GM23338 (cell line): ENCODE measurements around the gene CFDP1. TPM values are rescaled to one million over a fixed set of nuclear protein-coding genes. Genes with fewer than 3 reads are reported as not detected.

Source experiments
- ATAC-seq: fragments of 200-7000 bp; cut with Tn5 transposase; 3 replicates; pipeline ENCODE4 v1.9.1; 2020
- DNase-seq: peaks from one replicate; pipeline ENCODE4 v3.0.0-alpha.2; 2015; ENCODE audit warnings: low spot score
- H2AFZ ChIP-seq: fragments of 200-600 bp; sonication (generic); 2 replicates; pipeline ENCODE4 v1.8.0; 2016; ENCODE audit warnings: antibody characterized with exemption, mild to moderate bottlenecking, moderate library complexity
- H3F3A ChIP-seq: fragments of 200-600 bp; sonication (generic); replicated peaks from 2 replicates; pipeline ENCODE4 v1.8.0; 2017; ENCODE audit warnings: antibody characterized with exemption, mixed run types, low read depth
- H3K27ac ChIP-seq: fragments of 200-600 bp; sonication (generic); 2 replicates; pipeline ENCODE4 v1.6.1; 2016; ENCODE audit warnings: low read depth
- H3K27me3 ChIP-seq: fragments of 200-600 bp; sonication (generic); 2 replicates; pipeline ENCODE4 v1.8.0; 2016; ENCODE audit warnings: mild to moderate bottlenecking, mixed run types, moderate library complexity; ENCODE audit not compliant: insufficient read depth
- H3K36me3 ChIP-seq: fragments of 200-600 bp; sonication (generic); 2 replicates; pipeline ENCODE4 v1.8.0; 2016; ENCODE audit warnings: mild to moderate bottlenecking; ENCODE audit not compliant: insufficient read depth
- H3K4me1 ChIP-seq: fragments of 200-600 bp; sonication (generic); 2 replicates; pipeline ENCODE4 v1.8.0; 2016; ENCODE audit warnings: mild to moderate bottlenecking, moderate library complexity; ENCODE audit not compliant: insufficient read depth
- H3K4me2 ChIP-seq: fragments of 200-600 bp; sonication (generic); 2 replicates; pipeline ENCODE4 v1.7.1; 2017; ENCODE audit warnings: mixed run types
- H3K4me3 ChIP-seq: fragments of 200-600 bp; sonication (generic); 2 replicates; pipeline ENCODE4 v1.6.1; 2016; ENCODE audit warnings: mixed run types
- H3K79me2 ChIP-seq: fragments of 200-600 bp; sonication (generic); replicated peaks from 2 replicates; pipeline ENCODE4 v1.8.0; 2017; ENCODE audit warnings: mild to moderate bottlenecking; ENCODE audit not compliant: insufficient read depth
- H3K9me2 ChIP-seq: fragments of 200-600 bp; sonication (generic); 2 replicates; pipeline ENCODE4 v1.8.0; 2017; ENCODE audit not compliant: insufficient read depth
- H4K20me1 ChIP-seq: fragments of 200-600 bp; sonication (generic); replicated peaks from 2 replicates; pipeline ENCODE4 v1.8.0; 2017; ENCODE audit warnings: mild to moderate bottlenecking; ENCODE audit not compliant: insufficient read depth
- H3K27ac Mint-ChIP-seq: 2 replicates; pipeline ENCODE4 v1.8.0; 2020; ENCODE audit warnings: inconsistent platforms, mild to moderate bottlenecking, moderate library complexity, mixed read lengths
- H3K27me3 Mint-ChIP-seq: 3 replicates; pipeline ENCODE4 v1.8.0; 2022; ENCODE audit warnings: low read depth, mild to moderate bottlenecking, moderate library complexity, mixed read lengths, inconsistent platforms; ENCODE audit not compliant: insufficient read depth, poor library complexity
- H3K36me3 Mint-ChIP-seq: 3 replicates; pipeline ENCODE4 v1.8.0; 2021; ENCODE audit warnings: low read depth, mild to moderate bottlenecking, inconsistent platforms, moderate library complexity, mixed read lengths
- H3K4me1 Mint-ChIP-seq: 3 replicates; pipeline ENCODE4 v1.8.0; 2020; ENCODE audit warnings: mild to moderate bottlenecking, inconsistent platforms, mixed read lengths
- H3K4me3 Mint-ChIP-seq: 3 replicates; pipeline ENCODE4 v1.8.0; 2021; ENCODE audit warnings: moderate library complexity, mild to moderate bottlenecking, inconsistent platforms, mixed read lengths
- H3K9me3 Mint-ChIP-seq: 3 replicates; pipeline ENCODE4 v1.8.0; 2020; ENCODE audit warnings: moderate library complexity, mild to moderate bottlenecking, inconsistent platforms, mixed read lengths
- CREB1 ChIP-seq: fragments of 250-450 bp; sonication (Bioruptor Pico); IDR thresholded peaks from 2 replicates; pipeline ENCODE4 v1.5.0; 2020; ENCODE audit warnings: low read depth, mild to moderate bottlenecking, moderate library complexity
- EZH2 ChIP-seq: fragments of 200-600 bp; sonication (generic); IDR thresholded peaks from one replicate; pipeline ENCODE4 v1.8.0; 2017; ENCODE audit warnings: antibody characterized with exemption, mild to moderate bottlenecking, low read depth; ENCODE audit not compliant: unreplicated experiment
- EZH2phosphoT487 ChIP-seq: fragments of 200-600 bp; sonication (generic); IDR thresholded peaks from one replicate; pipeline ENCODE4 v1.8.1; 2018; ENCODE audit warnings: antibody characterized with exemption; ENCODE audit not compliant: unreplicated experiment
- JUNB ChIP-seq: IDR thresholded peaks from one replicate; pipeline ENCODE4 v1.6.1; 2016; ENCODE audit warnings: antibody characterized with exemption; ENCODE audit not compliant: unreplicated experiment
- NANOG ChIP-seq: IDR thresholded peaks from 2 replicates; pipeline ENCODE4 v1.6.1; 2016; ENCODE audit warnings: antibody characterized with exemption, borderline replicate concordance
- POLR2AphosphoS5 ChIP-seq: IDR thresholded peaks from 2 replicates; pipeline ENCODE4 v1.6.1; 2016; ENCODE audit warnings: antibody characterized with exemption, low read depth
- STAT1 ChIP-seq: IDR thresholded peaks from one replicate; pipeline ENCODE4 v1.6.1; 2016; ENCODE audit warnings: antibody characterized with exemption; ENCODE audit not compliant: unreplicated experiment
- ZNF114 ChIP-seq: fragments of 250-450 bp; sonication (Bioruptor Pico); IDR thresholded peaks from 2 replicates; pipeline ENCODE4 v1.5.0; 2020; ENCODE audit warnings: mild to moderate bottlenecking, moderate library complexity
- ZNF331 ChIP-seq: fragments of 250-450 bp; sonication (Bioruptor Pico); IDR thresholded peaks from 2 replicates; pipeline ENCODE4 v1.5.0; 2020; ENCODE audit warnings: low read depth, mild to moderate bottlenecking, moderate library complexity
- polyA plus RNA-seq: library from polyadenylated mRNA; unstranded; fragments of >200 nt; fragmentation: Nextera tagmentation; extraction: Ambion mirVana; gene quantifications from 2 replicates; pipeline ENCODE4 v1.2.1, GENCODE V29; 2016
- total RNA-seq: library from RNA; depleted of rRNA; stranded (reverse); fragments of >200 nt; shearing (Covaris generic); gene quantifications from 2 replicates; pipeline ENCODE4 v1.2.3, GENCODE V29; 2014
- TF ChIP-seq, protein P1 (sequence below): fragments of 250-450 bp; sonication (Bioruptor Pico); IDR thresholded peaks from 2 replicates; pipeline ENCODE4 v1.5.0; 2020; ENCODE audit warnings: mild to moderate bottlenecking, moderate library complexity
- TF ChIP-seq, protein P2 (sequence below), 2 experiments: fragments of 200-600 bp in 1 of 2; sonication (generic) in 1 of 2; conservative IDR thresholded peaks; 2 replicates each; pipeline versions ENCODE4 v1.5.1 to v1.6.1; 2016 to 2017; ENCODE audit warnings: antibody characterized with exemption in 2 of 2, low read depth in 2 of 2, mild to moderate bottlenecking in 2 of 2, moderate library complexity in 1 of 2
- TF ChIP-seq, protein P3 (sequence below): IDR thresholded peaks from one replicate; pipeline ENCODE4 v1.6.1; 2018; ENCODE audit warnings: antibody characterized with exemption; ENCODE audit not compliant: unreplicated experiment
- TF ChIP-seq, protein P4 (sequence below): IDR thresholded peaks from 2 replicates; pipeline ENCODE4 v1.6.1; 2016; ENCODE audit warnings: antibody characterized with exemption

Gene CFDP1
- total and polyA plus RNA-seq, 2 experiments from 2014 or later = 89.9 to 224 TPM

DNA sequence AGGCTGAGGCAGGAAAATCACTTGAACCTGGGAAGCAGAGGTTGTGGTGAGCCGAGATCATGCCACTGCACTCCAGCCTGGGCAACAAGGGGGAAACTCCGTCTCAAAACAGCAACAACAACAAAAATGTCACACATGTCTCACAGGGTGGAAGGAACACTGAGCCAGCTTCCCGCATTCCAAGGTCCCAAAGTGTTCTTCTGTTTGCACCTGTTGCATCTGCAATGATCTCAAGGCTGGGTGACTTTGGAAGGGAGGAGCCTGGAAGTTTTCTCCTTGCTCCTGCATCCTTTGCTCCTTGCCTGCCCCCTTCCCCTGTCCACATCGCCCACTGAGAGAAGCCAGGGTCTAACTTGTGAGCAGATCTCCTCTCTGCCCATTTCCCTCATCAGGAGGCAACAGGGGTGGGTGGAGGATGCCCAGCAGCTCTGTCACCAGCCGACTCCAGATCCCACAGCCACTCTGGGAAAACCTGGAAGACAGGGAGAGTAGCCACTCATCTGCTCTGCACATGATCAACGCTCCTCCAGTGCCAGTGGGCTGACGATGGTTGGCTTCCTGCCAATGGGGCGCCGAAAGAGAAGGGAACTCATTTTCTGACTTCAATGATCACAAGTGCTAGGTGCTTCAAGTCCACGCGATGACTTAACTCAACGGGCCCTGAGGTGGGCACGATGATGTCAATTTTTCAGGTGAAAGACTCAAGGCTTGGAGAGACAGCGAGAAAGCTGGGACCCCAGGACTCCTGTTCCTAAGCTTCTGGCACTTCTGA is 49.3 kb upstream of the CFDP1 start:
- no peak overlapping the region for H2AFZ ChIP-seq
- no peaks in the 10 kb centered on the region; the same call in 1 of the 2 replicates for H4K20me1 ChIP-seq
- H3K79me2 ChIP-seq = no peaks in the 10 kb centered on the region
- no peaks in the 10 kb centered on the region for H3K4me1 ChIP-seq
- Mint-ChIP-seq H3K4me1 (no peaks in the 10 kb centered on the region; the same call in 2 of the 3 replicates), H3K36me3 (peaks cover 26% of the 10 kb centered on the region), H3K4me3 (no peak overlapping the region), H3K9me3 (no peaks in the 10 kb centered on the region; the same call in 2 of the 3 replicates), H3K27ac (no peak overlapping the region), H3K27me3 (peaks cover 10% of the 10 kb centered on the region)
- no peaks in the 10 kb centered on the region for H3K36me3 ChIP-seq
- no peaks in the 10 kb centered on the region for H3F3A ChIP-seq
- H3K4me3 ChIP-seq = no peak overlapping the region
- H3K4me2 ChIP-seq = no peak overlapping the region
- H3K27me3 ChIP-seq = no peaks in the 10 kb centered on the region
- DNase-seq (no peak), ATAC-seq (no peak)
- H3K27ac ChIP-seq = no peak overlapping the region
- no peaks in the 10 kb centered on the region for H3K9me2 ChIP-seq
- no peak for TF ChIP-seq EZH2
- no peak for TF ChIP-seq EZH2phosphoT487
- TF ChIP-seq, protein P1, sequence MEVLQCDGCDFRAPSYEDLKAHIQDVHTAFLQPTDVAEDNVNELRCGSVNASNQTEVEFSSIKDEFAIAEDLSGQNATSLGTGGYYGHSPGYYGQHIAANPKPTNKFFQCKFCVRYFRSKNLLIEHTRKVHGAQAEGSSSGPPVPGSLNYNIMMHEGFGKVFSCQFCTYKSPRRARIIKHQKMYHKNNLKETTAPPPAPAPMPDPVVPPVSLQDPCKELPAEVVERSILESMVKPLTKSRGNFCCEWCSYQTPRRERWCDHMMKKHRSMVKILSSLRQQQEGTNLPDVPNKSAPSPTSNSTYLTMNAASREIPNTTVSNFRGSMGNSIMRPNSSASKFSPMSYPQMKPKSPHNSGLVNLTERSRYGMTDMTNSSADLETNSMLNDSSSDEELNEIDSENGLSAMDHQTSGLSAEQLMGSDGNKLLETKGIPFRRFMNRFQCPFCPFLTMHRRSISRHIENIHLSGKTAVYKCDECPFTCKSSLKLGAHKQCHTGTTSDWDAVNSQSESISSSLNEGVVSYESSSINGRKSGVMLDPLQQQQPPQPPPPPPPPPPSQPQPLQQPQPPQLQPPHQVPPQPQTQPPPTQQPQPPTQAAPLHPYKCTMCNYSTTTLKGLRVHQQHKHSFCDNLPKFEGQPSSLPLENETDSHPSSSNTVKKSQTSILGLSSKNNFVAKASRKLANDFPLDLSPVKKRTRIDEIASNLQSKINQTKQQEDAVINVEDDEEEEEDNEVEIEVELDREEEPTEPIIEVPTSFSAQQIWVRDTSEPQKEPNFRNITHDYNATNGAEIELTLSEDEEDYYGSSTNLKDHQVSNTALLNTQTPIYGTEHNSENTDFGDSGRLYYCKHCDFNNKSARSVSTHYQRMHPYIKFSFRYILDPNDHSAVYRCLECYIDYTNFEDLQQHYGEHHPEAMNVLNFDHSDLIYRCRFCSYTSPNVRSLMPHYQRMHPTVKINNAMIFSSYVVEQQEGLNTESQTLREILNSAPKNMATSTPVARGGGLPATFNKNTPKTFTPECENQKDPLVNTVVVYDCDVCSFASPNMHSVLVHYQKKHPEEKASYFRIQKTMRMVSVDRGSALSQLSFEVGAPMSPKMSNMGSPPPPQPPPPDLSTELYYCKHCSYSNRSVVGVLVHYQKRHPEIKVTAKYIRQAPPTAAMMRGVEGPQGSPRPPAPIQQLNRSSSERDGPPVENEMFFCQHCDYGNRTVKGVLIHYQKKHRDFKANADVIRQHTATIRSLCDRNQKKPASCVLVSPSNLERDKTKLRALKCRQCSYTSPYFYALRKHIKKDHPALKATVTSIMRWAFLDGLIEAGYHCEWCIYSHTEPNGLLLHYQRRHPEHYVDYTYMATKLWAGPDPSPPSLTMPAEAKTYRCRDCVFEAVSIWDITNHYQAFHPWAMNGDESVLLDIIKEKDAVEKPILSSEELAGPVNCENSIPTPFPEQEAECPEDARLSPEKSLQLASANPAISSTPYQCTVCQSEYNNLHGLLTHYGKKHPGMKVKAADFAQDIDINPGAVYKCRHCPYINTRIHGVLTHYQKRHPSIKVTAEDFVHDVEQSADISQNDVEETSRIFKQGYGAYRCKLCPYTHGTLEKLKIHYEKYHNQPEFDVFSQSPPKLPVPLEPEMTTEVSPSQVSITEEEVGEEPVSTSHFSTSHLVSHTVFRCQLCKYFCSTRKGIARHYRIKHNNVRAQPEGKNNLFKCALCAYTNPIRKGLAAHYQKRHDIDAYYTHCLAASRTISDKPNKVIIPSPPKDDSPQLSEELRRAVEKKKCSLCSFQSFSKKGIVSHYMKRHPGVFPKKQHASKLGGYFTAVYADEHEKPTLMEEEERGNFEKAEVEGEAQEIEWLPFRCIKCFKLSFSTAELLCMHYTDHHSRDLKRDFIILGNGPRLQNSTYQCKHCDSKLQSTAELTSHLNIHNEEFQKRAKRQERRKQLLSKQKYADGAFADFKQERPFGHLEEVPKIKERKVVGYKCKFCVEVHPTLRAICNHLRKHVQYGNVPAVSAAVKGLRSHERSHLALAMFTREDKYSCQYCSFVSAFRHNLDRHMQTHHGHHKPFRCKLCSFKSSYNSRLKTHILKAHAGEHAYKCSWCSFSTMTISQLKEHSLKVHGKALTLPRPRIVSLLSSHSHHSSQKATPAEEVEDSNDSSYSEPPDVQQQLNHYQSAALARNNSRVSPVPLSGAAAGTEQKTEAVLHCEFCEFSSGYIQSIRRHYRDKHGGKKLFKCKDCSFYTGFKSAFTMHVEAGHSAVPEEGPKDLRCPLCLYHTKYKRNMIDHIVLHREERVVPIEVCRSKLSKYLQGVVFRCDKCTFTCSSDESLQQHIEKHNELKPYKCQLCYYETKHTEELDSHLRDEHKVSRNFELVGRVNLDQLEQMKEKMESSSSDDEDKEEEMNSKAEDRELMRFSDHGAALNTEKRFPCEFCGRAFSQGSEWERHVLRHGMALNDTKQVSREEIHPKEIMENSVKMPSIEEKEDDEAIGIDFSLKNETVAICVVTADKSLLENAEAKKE = no peak
- no peak for TF ChIP-seq POLR2AphosphoS5
- TF ChIP-seq, protein P2, sequence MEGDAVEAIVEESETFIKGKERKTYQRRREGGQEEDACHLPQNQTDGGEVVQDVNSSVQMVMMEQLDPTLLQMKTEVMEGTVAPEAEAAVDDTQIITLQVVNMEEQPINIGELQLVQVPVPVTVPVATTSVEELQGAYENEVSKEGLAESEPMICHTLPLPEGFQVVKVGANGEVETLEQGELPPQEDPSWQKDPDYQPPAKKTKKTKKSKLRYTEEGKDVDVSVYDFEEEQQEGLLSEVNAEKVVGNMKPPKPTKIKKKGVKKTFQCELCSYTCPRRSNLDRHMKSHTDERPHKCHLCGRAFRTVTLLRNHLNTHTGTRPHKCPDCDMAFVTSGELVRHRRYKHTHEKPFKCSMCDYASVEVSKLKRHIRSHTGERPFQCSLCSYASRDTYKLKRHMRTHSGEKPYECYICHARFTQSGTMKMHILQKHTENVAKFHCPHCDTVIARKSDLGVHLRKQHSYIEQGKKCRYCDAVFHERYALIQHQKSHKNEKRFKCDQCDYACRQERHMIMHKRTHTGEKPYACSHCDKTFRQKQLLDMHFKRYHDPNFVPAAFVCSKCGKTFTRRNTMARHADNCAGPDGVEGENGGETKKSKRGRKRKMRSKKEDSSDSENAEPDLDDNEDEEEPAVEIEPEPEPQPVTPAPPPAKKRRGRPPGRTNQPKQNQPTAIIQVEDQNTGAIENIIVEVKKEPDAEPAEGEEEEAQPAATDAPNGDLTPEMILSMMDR (conservative IDR thresholded peaks at IDR 0.05; ENCODE audit: low read depth in 2 of 2) = no peak
- TF ChIP-seq STAT1 = no peak
- TF ChIP-seq CREB1 (CRISPR knock-in tag) = no peak
- no peak for TF ChIP-seq JUNB
- no peak for TF ChIP-seq ZNF114 (CRISPR knock-in tag)
- TF ChIP-seq ZNF331 (CRISPR knock-in tag) = no peak
- TF ChIP-seq NANOG = no peak
- TF ChIP-seq, protein P3, sequence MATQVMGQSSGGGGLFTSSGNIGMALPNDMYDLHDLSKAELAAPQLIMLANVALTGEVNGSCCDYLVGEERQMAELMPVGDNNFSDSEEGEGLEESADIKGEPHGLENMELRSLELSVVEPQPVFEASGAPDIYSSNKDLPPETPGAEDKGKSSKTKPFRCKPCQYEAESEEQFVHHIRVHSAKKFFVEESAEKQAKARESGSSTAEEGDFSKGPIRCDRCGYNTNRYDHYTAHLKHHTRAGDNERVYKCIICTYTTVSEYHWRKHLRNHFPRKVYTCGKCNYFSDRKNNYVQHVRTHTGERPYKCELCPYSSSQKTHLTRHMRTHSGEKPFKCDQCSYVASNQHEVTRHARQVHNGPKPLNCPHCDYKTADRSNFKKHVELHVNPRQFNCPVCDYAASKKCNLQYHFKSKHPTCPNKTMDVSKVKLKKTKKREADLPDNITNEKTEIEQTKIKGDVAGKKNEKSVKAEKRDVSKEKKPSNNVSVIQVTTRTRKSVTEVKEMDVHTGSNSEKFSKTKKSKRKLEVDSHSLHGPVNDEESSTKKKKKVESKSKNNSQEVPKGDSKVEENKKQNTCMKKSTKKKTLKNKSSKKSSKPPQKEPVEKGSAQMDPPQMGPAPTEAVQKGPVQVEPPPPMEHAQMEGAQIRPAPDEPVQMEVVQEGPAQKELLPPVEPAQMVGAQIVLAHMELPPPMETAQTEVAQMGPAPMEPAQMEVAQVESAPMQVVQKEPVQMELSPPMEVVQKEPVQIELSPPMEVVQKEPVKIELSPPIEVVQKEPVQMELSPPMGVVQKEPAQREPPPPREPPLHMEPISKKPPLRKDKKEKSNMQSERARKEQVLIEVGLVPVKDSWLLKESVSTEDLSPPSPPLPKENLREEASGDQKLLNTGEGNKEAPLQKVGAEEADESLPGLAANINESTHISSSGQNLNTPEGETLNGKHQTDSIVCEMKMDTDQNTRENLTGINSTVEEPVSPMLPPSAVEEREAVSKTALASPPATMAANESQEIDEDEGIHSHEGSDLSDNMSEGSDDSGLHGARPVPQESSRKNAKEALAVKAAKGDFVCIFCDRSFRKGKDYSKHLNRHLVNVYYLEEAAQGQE = no peak
- TF ChIP-seq, protein P4, sequence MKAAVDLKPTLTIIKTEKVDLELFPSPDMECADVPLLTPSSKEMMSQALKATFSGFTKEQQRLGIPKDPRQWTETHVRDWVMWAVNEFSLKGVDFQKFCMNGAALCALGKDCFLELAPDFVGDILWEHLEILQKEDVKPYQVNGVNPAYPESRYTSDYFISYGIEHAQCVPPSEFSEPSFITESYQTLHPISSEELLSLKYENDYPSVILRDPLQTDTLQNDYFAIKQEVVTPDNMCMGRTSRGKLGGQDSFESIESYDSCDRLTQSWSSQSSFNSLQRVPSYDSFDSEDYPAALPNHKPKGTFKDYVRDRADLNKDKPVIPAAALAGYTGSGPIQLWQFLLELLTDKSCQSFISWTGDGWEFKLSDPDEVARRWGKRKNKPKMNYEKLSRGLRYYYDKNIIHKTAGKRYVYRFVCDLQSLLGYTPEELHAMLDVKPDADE = no peak
